ENCODE measurements around the gene DUSP23. TPM values are rescaled to one million over a fixed set of nuclear protein-coding genes. Genes with fewer than 3 reads are reported as not detected.

The DUSP23 gene
- polyA plus RNA-seq, 5 donors: 11.0 to 20.5 (median 12.2) TPM

GRCh38 chr1:159826441-159827101 is 45.8 kb downstream of the DUSP23 start, which contains the start of gene SLAMF8:
TSS of gene SLAMF8 (plus strand) at chr1:159826873. CDS start at chr1:159826899, 26 bp downstream.
- no peak for DNase-seq

GRCh38 chr1:159827102-159827490 is 46.3 kb downstream of the DUSP23 start:
- no peak for DNase-seq

GRCh38 chr1:159827549-159827948 is 46.8 kb downstream of the DUSP23 start:
- no peak for DNase-seq

- DNase-seq: no peak
Observed at GRCh38 chr1:159828176-159828575, 47.4 kb downstream of the DUSP23 start.

GRCh38 chr1:159828581-159829272 is 48.0 kb downstream of the DUSP23 start:
- DNase-seq: no peak

- no peak for DNase-seq
Observed at GRCh38 chr1:159829273-159829634, 48.5 kb downstream of the DUSP23 start.

GRCh38 chr1:159829822-159830465 is 49.2 kb downstream of the DUSP23 start:
- no peak for DNase-seq

- DNase-seq: no peak
Observed at GRCh38 chr1:159830722-159831121, 50.0 kb downstream of the DUSP23 start.

GRCh38 chr1:159831412-159832141 is 50.8 kb downstream of the DUSP23 start:
- DNase-seq: no peak

Other genes with a start within 250 kb of the DUSP23 start
- not detected for gene OR10J5, start 245.0 kb upstream of the DUSP23 start, polyA plus RNA-seq (ENCODE audit: insufficient read depth in 1 of 5, insufficient read length in 5 of 5, low replicate concordance in 1 of 5)
- gene APCS, start 193.1 kb upstream of the DUSP23 start, polyA plus RNA-seq (ENCODE audit: insufficient read depth in 1 of 5, insufficient read length in 5 of 5, low replicate concordance in 1 of 5): not detected
- not detected for gene CRP, start 66.4 kb upstream of the DUSP23 start, polyA plus RNA-seq (ENCODE audit: insufficient read depth in 1 of 5, insufficient read length in 5 of 5, low replicate concordance in 1 of 5)
- under 1 TPM; 0.25 to 0.61 (median 0.46) TPM for gene FCRL6, start 21.4 kb downstream of the DUSP23 start, polyA plus RNA-seq (ENCODE audit: insufficient read depth in 1 of 5, insufficient read length in 5 of 5, low replicate concordance in 1 of 5)
- gene SLAMF8, start 45.9 kb downstream of the DUSP23 start, polyA plus RNA-seq (ENCODE audit: insufficient read depth in 1 of 5, insufficient read length in 5 of 5, low replicate concordance in 1 of 5): 1 to 10 TPM in 3 of 5 donors, under 1 TPM in 2; 0.58 to 1.9 (median 1.0) TPM
- gene VSIG8, start 81.7 kb downstream of the DUSP23 start, polyA plus RNA-seq (ENCODE audit: insufficient read depth in 1 of 5, insufficient read length in 5 of 5, low replicate concordance in 1 of 5): under 1 TPM in 2 of 5 donors, not detected in 3; 0.08 to 0.10 TPM
- gene CFAP45, start 119.2 kb downstream of the DUSP23 start, polyA plus RNA-seq (ENCODE audit: insufficient read depth in 1 of 5, insufficient read length in 5 of 5, low replicate concordance in 1 of 5): 10 to 100 TPM in 1 of 5 donors, 1 to 10 TPM in 4; 1.8 to 12.7 (median 8.2) TPM
- 100 to 1,000 TPM; 255 to 529 (median 315) TPM for gene TAGLN2, start 144.5 kb downstream of the DUSP23 start, polyA plus RNA-seq (ENCODE audit: insufficient read depth in 1 of 5, insufficient read length in 5 of 5, low replicate concordance in 1 of 5)
- 10 to 100 TPM; 10.2 to 17.7 (median 15.7) TPM for gene IGSF9, start 164.7 kb downstream of the DUSP23 start, polyA plus RNA-seq (ENCODE audit: insufficient read depth in 1 of 5, insufficient read length in 5 of 5, low replicate concordance in 1 of 5)
- not detected for gene SLAMF9, start 173.3 kb downstream of the DUSP23 start, polyA plus RNA-seq (ENCODE audit: insufficient read depth in 1 of 5, insufficient read length in 5 of 5, low replicate concordance in 1 of 5)

All from right lung (tissue), 5 donors.